SK-N-SH treated with all-trans-retinoic acid at 6 μM for 48 hours (cell line): ENCODE measurements around the gene BRD1.

Experiments
- ATAC-seq: fragments of 200-7000 bp; cut with Tn5 transposase; 3 replicates; pipeline ENCODE4 v1.9.1; 2020; ENCODE audit warnings: mild to moderate bottlenecking, moderate library complexity
- BACH2 ChIP-seq: fragments of 250-450 bp; sonication (Bioruptor Pico); IDR thresholded peaks from 2 replicates; pipeline ENCODE4 v1.9.0; 2021; ENCODE audit warnings: mild to moderate bottlenecking, borderline replicate concordance
- CSDC2 ChIP-seq: fragments of 250-450 bp; sonication (Bioruptor Pico); IDR thresholded peaks from 2 replicates; pipeline ENCODE4 v1.5.0; 2020; ENCODE audit warnings: mild to moderate bottlenecking, moderate library complexity
- ESRRG ChIP-seq: fragments of 250-450 bp; sonication (Bioruptor Pico); IDR thresholded peaks from 2 replicates; pipeline ENCODE4 v1.6.1; 2021; ENCODE audit warnings: mild to moderate bottlenecking
- GLIS3 ChIP-seq: fragments of 250-450 bp; sonication (Bioruptor Pico); IDR thresholded peaks from 2 replicates; pipeline ENCODE4 v1.5.0; 2020; ENCODE audit warnings: mild to moderate bottlenecking, moderate library complexity
- ISL1 ChIP-seq: fragments of 250-450 bp; sonication (Bioruptor Pico); IDR thresholded peaks from 2 replicates; pipeline ENCODE4 v2.1.2; 2022; ENCODE audit warnings: mild to moderate bottlenecking, moderate library complexity
- OSR1 ChIP-seq: fragments of 250-450 bp; sonication (Bioruptor Pico); IDR thresholded peaks from 2 replicates; pipeline ENCODE4 v1.8.0; 2022; ENCODE audit warnings: moderate library complexity, mild to moderate bottlenecking, inconsistent platforms
- PPARA ChIP-seq: fragments of 250-450 bp; sonication (Bioruptor Pico); IDR thresholded peaks from 2 replicates; pipeline ENCODE4 v1.5.0; 2020; ENCODE audit warnings: mild to moderate bottlenecking, borderline replicate concordance
- RARB ChIP-seq: fragments of 250-450 bp; sonication (Bioruptor Pico); IDR thresholded peaks from 2 replicates; pipeline ENCODE4 v1.8.0; 2021; ENCODE audit warnings: mild to moderate bottlenecking, moderate library complexity
- SNAI2 ChIP-seq: fragments of 250-450 bp; sonication (Bioruptor Pico); IDR thresholded peaks from 2 replicates; pipeline ENCODE4 v1.5.0; 2020; ENCODE audit warnings: mild to moderate bottlenecking, moderate library complexity
- TCF4 ChIP-seq: fragments of 250-450 bp; sonication (Bioruptor Pico); IDR thresholded peaks from 2 replicates; pipeline ENCODE4 v1.8.0; 2021; ENCODE audit warnings: mild to moderate bottlenecking, moderate library complexity, borderline replicate concordance
- TOX ChIP-seq: fragments of 250-450 bp; sonication (Bioruptor Pico); IDR thresholded peaks from 2 replicates; pipeline ENCODE4 v1.8.0; 2021; ENCODE audit warnings: mild to moderate bottlenecking, moderate library complexity, borderline replicate concordance
- ZC3H10 ChIP-seq: fragments of 250-450 bp; sonication (Bioruptor Pico); IDR thresholded peaks from 2 replicates; pipeline ENCODE4 v1.5.1; 2021; ENCODE audit warnings: mild to moderate bottlenecking, moderate library complexity
- ZFP3 ChIP-seq: fragments of 250-450 bp; sonication (Bioruptor Pico); IDR thresholded peaks from 2 replicates; pipeline ENCODE4 v1.5.0; 2020; ENCODE audit warnings: mild to moderate bottlenecking, moderate library complexity
- ZFP30 ChIP-seq: fragments of 450-650 bp; formaldehyde crosslinking; IDR thresholded peaks from 2 replicates; pipeline ENCODE4 v1.5.0; 2022; ENCODE audit warnings: mild to moderate bottlenecking, moderate library complexity
- ZNF565 ChIP-seq: fragments of 450-650 bp; formaldehyde crosslinking; conservative IDR thresholded peaks from 2 replicates; pipeline ENCODE4 v1.5.0; 2020; ENCODE audit warnings: low read depth, mild to moderate bottlenecking, moderate library complexity
- ZNF70 ChIP-seq: fragments of 450-650 bp; formaldehyde crosslinking; IDR thresholded peaks from 2 replicates; pipeline ENCODE4 v1.5.0; 2020; ENCODE audit warnings: mild to moderate bottlenecking, moderate library complexity
- ZNF8 ChIP-seq: fragments of 450-650 bp; formaldehyde crosslinking; IDR thresholded peaks from 2 replicates; pipeline ENCODE4 v1.5.0; 2020; ENCODE audit warnings: mild to moderate bottlenecking, moderate library complexity
- TF ChIP-seq, protein P1 (sequence below): fragments of 250-450 bp; sonication (Bioruptor Pico); IDR thresholded peaks from 2 replicates; pipeline ENCODE4 v1.5.1; 2020; ENCODE audit warnings: low read depth, mild to moderate bottlenecking, moderate library complexity
- TF ChIP-seq, protein P2 (sequence below): fragments of 250-450 bp; sonication (Bioruptor Pico); IDR thresholded peaks from 2 replicates; pipeline ENCODE4 v1.5.0; 2020; ENCODE audit warnings: mild to moderate bottlenecking, moderate library complexity
- TF ChIP-seq, protein P3 (sequence below): fragments of 250-450 bp; sonication (Bioruptor Pico); IDR thresholded peaks from 2 replicates; pipeline ENCODE4 v1.5.1; 2021; ENCODE audit warnings: mild to moderate bottlenecking, moderate library complexity

BRD1 gene

DNA sequence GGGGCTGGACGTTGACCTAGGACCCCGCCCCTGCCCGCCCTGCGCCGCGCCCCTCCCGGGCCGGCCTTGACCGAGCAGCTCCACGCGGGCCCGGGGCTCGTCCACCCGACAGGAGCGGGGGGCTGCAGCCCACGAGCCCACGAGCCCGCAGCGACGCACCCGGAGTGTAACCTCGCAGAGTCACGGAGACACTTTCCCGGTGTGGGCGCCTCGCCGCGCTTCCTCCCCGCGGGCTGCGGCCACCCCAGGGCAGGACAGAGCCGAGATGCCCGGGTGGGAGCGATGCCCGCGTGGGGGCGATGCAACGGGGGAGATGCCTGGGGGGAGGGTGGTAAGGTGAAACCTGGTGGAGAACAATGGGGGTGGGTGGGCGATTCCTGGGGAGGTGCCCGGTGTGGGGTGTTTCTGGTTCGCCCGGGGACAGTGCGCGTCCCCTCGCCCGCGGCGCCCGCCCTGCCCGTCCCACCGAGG lies 21.1 kb upstream of the BRD1 start:
- no peak for TF ChIP-seq ISL1 (CRISPR knock-in tag)
- no peak for TF ChIP-seq GLIS3 (CRISPR knock-in tag)
- TF ChIP-seq ZNF565, result no peak
- TF ChIP-seq PPARA (CRISPR knock-in tag), result no peak
- TF ChIP-seq OSR1, result no peak
- no peak for TF ChIP-seq RARB
- TF ChIP-seq, protein P1, sequence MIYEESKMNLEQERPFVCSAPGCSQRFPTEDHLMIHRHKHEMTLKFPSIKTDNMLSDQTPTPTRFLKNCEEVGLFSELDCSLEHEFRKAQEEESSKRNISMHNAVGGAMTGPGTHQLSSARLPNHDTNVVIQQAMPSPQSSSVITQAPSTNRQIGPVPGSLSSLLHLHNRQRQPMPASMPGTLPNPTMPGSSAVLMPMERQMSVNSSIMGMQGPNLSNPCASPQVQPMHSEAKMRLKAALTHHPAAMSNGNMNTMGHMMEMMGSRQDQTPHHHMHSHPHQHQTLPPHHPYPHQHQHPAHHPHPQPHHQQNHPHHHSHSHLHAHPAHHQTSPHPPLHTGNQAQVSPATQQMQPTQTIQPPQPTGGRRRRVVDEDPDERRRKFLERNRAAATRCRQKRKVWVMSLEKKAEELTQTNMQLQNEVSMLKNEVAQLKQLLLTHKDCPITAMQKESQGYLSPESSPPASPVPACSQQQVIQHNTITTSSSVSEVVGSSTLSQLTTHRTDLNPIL (CRISPR knock-in tag), result no peak
- no peak for TF ChIP-seq ZNF8 (CRISPR knock-in tag)
- TF ChIP-seq ZFP30 (CRISPR knock-in tag), result no peak
- TF ChIP-seq ESRRG, result no peak
- ATAC-seq, result no peak

DNA sequence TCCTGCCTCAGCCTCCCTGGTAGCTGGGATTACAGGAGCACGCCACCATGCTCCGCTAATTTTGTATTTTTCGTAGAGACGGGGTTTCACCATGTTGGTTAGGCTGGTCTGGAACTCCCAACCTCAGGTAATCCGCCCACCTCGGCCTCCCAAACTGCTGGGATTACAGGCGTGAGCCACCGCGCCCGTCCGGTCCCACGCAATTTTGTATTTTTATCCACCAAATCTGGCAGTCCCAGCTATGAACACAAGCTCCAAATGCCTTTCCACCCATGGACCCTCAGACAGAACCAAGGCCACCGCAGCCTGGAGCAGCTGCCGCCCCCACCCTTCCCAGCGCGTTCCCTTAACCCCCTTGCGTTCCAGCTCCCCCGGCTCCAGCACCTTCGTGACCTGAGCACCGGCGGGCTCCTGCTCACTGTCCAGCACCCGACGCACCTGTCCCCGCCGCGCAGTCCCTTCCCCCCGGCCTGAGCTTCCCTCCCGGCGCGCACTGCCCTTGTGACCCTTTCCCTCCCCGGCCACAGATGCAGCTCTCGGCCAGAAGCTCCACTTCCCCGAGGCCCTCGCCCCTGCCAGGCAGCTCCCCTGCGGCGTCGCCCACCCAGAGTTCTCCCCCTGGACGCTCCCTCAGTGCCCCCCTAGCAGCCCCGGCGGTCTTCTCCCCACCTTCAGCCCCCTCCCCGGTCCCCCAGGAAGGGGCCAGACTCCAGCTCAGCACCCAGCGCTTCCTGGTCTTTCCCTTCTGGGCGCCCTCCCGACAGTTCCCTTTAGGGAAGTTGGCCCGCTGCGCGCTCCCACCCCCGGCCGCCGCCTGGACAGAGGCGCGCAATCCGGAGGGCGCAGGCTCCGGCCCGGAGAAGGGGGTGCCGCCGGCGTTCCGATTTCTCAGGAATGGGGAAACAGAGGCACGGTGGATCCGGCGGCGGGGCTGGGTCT lies 20.3 kb upstream of the BRD1 start:
- TF ChIP-seq, protein P1 (CRISPR knock-in tag), result no peak
- TF ChIP-seq, protein P2, sequence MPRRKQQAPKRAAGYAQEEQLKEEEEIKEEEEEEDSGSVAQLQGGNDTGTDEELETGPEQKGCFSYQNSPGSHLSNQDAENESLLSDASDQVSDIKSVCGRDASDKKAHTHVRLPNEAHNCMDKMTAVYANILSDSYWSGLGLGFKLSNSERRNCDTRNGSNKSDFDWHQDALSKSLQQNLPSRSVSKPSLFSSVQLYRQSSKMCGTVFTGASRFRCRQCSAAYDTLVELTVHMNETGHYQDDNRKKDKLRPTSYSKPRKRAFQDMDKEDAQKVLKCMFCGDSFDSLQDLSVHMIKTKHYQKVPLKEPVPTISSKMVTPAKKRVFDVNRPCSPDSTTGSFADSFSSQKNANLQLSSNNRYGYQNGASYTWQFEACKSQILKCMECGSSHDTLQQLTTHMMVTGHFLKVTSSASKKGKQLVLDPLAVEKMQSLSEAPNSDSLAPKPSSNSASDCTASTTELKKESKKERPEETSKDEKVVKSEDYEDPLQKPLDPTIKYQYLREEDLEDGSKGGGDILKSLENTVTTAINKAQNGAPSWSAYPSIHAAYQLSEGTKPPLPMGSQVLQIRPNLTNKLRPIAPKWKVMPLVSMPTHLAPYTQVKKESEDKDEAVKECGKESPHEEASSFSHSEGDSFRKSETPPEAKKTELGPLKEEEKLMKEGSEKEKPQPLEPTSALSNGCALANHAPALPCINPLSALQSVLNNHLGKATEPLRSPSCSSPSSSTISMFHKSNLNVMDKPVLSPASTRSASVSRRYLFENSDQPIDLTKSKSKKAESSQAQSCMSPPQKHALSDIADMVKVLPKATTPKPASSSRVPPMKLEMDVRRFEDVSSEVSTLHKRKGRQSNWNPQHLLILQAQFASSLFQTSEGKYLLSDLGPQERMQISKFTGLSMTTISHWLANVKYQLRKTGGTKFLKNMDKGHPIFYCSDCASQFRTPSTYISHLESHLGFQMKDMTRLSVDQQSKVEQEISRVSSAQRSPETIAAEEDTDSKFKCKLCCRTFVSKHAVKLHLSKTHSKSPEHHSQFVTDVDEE, result no peak
- TF ChIP-seq ZFP30 (CRISPR knock-in tag) (no peak), BACH2 (no peak), CSDC2 (CRISPR knock-in tag) (no peak), RARB (no peak), ZNF70 (CRISPR knock-in tag) (no peak), SNAI2 (no peak)
- TF ChIP-seq, protein P3, sequence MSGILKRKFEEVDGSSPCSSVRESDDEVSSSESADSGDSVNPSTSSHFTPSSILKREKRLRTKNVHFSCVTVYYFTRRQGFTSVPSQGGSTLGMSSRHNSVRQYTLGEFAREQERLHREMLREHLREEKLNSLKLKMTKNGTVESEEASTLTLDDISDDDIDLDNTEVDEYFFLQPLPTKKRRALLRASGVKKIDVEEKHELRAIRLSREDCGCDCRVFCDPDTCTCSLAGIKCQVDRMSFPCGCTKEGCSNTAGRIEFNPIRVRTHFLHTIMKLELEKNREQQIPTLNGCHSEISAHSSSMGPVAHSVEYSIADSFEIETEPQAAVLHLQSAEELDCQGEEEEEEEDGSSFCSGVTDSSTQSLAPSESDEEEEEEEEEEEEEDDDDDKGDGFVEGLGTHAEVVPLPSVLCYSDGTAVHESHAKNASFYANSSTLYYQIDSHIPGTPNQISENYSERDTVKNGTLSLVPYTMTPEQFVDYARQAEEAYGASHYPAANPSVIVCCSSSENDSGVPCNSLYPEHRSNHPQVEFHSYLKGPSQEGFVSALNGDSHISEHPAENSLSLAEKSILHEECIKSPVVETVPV (CRISPR knock-in tag), result no peak
- ATAC-seq, result no peak

GRCh38 chr22:49845666-49846459 lies 18.2 kb upstream of the BRD1 start:
- ATAC-seq, result no peak
- TF ChIP-seq ISL1 (CRISPR knock-in tag), result no peak
- TF ChIP-seq SNAI2, result no peak
- TF ChIP-seq, protein P1 (CRISPR knock-in tag), result no peak
- TF ChIP-seq BACH2, result no peak
- TF ChIP-seq ESRRG, result no peak
- no peak for TF ChIP-seq ZNF70 (CRISPR knock-in tag)
- TF ChIP-seq CSDC2 (CRISPR knock-in tag), result no peak
- TF ChIP-seq TCF4, result no peak
- no peak for TF ChIP-seq ZNF565
- TF ChIP-seq ZFP30 (CRISPR knock-in tag), result no peak
- TF ChIP-seq TOX, result no peak
- no peak for TF ChIP-seq OSR1
- TF ChIP-seq ZFP3, result no peak
- TF ChIP-seq, protein P2, result no peak
- TF ChIP-seq ZNF8 (CRISPR knock-in tag), result no peak
- TF ChIP-seq, protein P3 (CRISPR knock-in tag), result no peak
- TF ChIP-seq PPARA (CRISPR knock-in tag), result no peak
- no peak for TF ChIP-seq ZC3H10 (CRISPR knock-in tag)
